Activated T-cell treated with anti-CD3 and anti-CD28 coated beads, Interleukin-2, amount 50 U/mL, for 4 hours (primary cell): ENCODE results near the gene ALOX12. TPM values are rescaled to one million over a fixed set of nuclear protein-coding genes. Genes with fewer than 3 reads are reported as not detected.

Experiments
- ATAC-seq, 2 donors: fragments of 200-7000 bp; cut with Tn5 transposase; one replicate each; pipeline ENCODE4 v1.10.0; 2021
- DNase-seq: peaks from one replicate; pipeline ENCODE4 v3.0.0-alpha.2; 2020
- H3K27me3 Mint-ChIP-seq: one replicate; pipeline ENCODE4 v1.8.0; 2021; ENCODE audit warnings: low read depth, mixed read lengths
- H3K36me3 Mint-ChIP-seq: one replicate; pipeline ENCODE4 v1.8.0; 2022; ENCODE audit warnings: mixed read lengths; ENCODE audit not compliant: insufficient read depth
- H3K4me1 Mint-ChIP-seq: one replicate; pipeline ENCODE4 v1.8.0; 2021; ENCODE audit warnings: low read depth, mixed read lengths
- H3K4me3 Mint-ChIP-seq: one replicate; pipeline ENCODE4 v1.8.0; 2021; ENCODE audit warnings: mild to moderate bottlenecking, moderate library complexity, mixed read lengths
- H3K9me3 Mint-ChIP-seq: one replicate; pipeline ENCODE4 v1.8.0; 2021; ENCODE audit warnings: mixed read lengths
- total RNA-seq, 3 donors: library from RNA; stranded (reverse); gene quantifications; one replicate each; pipeline ENCODE4 v1.2.1, GENCODE V29; 2021

The ALOX12 gene
- total RNA-seq, 3 donors from 2014 or later: not detected

- H3K4me1 Mint-ChIP-seq: peaks cover 54% of the 10 kb centered on the region
- ATAC-seq (no peak), DNase-seq (no peak)
- no peaks in the 10 kb centered on the region for H3K9me3 Mint-ChIP-seq
- H3K4me3 Mint-ChIP-seq: peak overlapping the region; percentile 97
- no peaks in the 10 kb centered on the region for H3K27me3 Mint-ChIP-seq
- H3K36me3 Mint-ChIP-seq: peaks cover 13% of the 10 kb centered on the region
Measured at GRCh38 chr17:7011415-7011814, 15.6 kb downstream of the ALOX12 start.

- ATAC-seq (no peak), DNase-seq (no peak)
- H3K36me3 Mint-ChIP-seq: peaks cover 13% of the 10 kb centered on the region
- H3K27me3 Mint-ChIP-seq: no peaks in the 10 kb centered on the region
- peaks cover 57% of the 10 kb centered on the region for H3K4me1 Mint-ChIP-seq
- no peaks in the 10 kb centered on the region for H3K9me3 Mint-ChIP-seq
- H3K4me3 Mint-ChIP-seq: peak overlapping the region; percentile 97
Measured at GRCh38 chr17:7011942-7012254, 16.0 kb downstream of the ALOX12 start.

- Mint-ChIP-seq H3K9me3 (no peaks in the 10 kb centered on the region), H3K4me1 (peaks cover 57% of the 10 kb centered on the region), H3K36me3 (peaks cover 13% of the 10 kb centered on the region), H3K4me3 (peak overlapping the region; percentile 97), H3K27me3 (no peaks in the 10 kb centered on the region)
- DNase-seq: peak; percentile 97
- ATAC-seq: peak; percentile 84 to 88
Measured at GRCh38 chr17:7014261-7014994, 18.6 kb downstream of the ALOX12 start.

GRCh38 chr17:7014995-7015958 lies 19.4 kb downstream of the ALOX12 start:
- no peaks in the 10 kb centered on the region for H3K9me3 Mint-ChIP-seq
- H3K27me3 Mint-ChIP-seq: no peaks in the 10 kb centered on the region
- H3K36me3 Mint-ChIP-seq: peaks cover 13% of the 10 kb centered on the region
- peak; percentile 70 for DNase-seq
- H3K4me1 Mint-ChIP-seq: peaks cover 49% of the 10 kb centered on the region
- peak; percentile 41 to 44 for ATAC-seq
- H3K4me3 Mint-ChIP-seq: peak overlapping the region; percentile 84

- no peak for DNase-seq
- no peaks in the 10 kb centered on the region for H3K9me3 Mint-ChIP-seq
- peak overlapping the region; percentile 84 for H3K4me3 Mint-ChIP-seq
- H3K4me1 Mint-ChIP-seq: peaks cover 42% of the 10 kb centered on the region
- peaks cover 13% of the 10 kb centered on the region for H3K36me3 Mint-ChIP-seq
- H3K27me3 Mint-ChIP-seq: no peaks in the 10 kb centered on the region
- ATAC-seq: no peak
Measured at GRCh38 chr17:7016418-7016817, 20.6 kb downstream of the ALOX12 start.

- Mint-ChIP-seq H3K4me3 (peak overlapping the region; percentile 29), H3K36me3 (peaks cover 13% of the 10 kb centered on the region), H3K9me3 (no peaks in the 10 kb centered on the region), H3K4me1 (peaks cover 42% of the 10 kb centered on the region), H3K27me3 (no peaks in the 10 kb centered on the region)
- DNase-seq (no peak), ATAC-seq (no peak)
Measured at GRCh38 chr17:7016886-7017826, 21.3 kb downstream of the ALOX12 start.

- H3K36me3 Mint-ChIP-seq: peaks cover 13% of the 10 kb centered on the region
- DNase-seq (no peak), ATAC-seq (no peak)
- H3K4me3 Mint-ChIP-seq: no peak overlapping the region
- H3K27me3 Mint-ChIP-seq: no peaks in the 10 kb centered on the region
- H3K4me1 Mint-ChIP-seq: peaks cover 46% of the 10 kb centered on the region
- no peaks in the 10 kb centered on the region for H3K9me3 Mint-ChIP-seq
Measured at GRCh38 chr17:7017827-7018200, 22.0 kb downstream of the ALOX12 start.

- Mint-ChIP-seq H3K4me1 (peaks cover 52% of the 10 kb centered on the region), H3K4me3 (no peak overlapping the region)
Measured at GRCh38 chr17:7018331-7018964, 22.6 kb downstream of the ALOX12 start.

GRCh38 chr17:7019367-7019766 lies 23.5 kb downstream of the ALOX12 start:
- Mint-ChIP-seq H3K4me1 (peaks cover 52% of the 10 kb centered on the region), H3K4me3 (no peak overlapping the region), H3K27me3 (no peaks in the 10 kb centered on the region), H3K9me3 (no peaks in the 10 kb centered on the region), H3K36me3 (peaks cover 7% of the 10 kb centered on the region)
- ATAC-seq: no peak
- DNase-seq: no peak

More at GRCh38 chr17:7018331-7018964, 22.6 kb downstream of the ALOX12 start:
- Mint-ChIP-seq H3K27me3 (no peaks in the 10 kb centered on the region), H3K36me3 (peaks cover 12% of the 10 kb centered on the region), H3K9me3 (no peaks in the 10 kb centered on the region)
- DNase-seq (no peak), ATAC-seq (no peak)

- H3K36me3 Mint-ChIP-seq: peaks cover 7% of the 10 kb centered on the region
- DNase-seq (no peak), ATAC-seq (no peak)
- H3K9me3 Mint-ChIP-seq: no peaks in the 10 kb centered on the region
- H3K27me3 Mint-ChIP-seq: no peaks in the 10 kb centered on the region
- H3K4me3 Mint-ChIP-seq: no peak overlapping the region
- H3K4me1 Mint-ChIP-seq: peaks cover 52% of the 10 kb centered on the region
Measured at GRCh38 chr17:7019839-7020519, 24.1 kb downstream of the ALOX12 start.

- H3K36me3 Mint-ChIP-seq: peaks cover 7% of the 10 kb centered on the region
- no peaks in the 10 kb centered on the region for H3K9me3 Mint-ChIP-seq
- peaks cover 42% of the 10 kb centered on the region for H3K4me1 Mint-ChIP-seq
- H3K4me3 Mint-ChIP-seq: no peak overlapping the region
- ATAC-seq: no peak
- H3K27me3 Mint-ChIP-seq: no peaks in the 10 kb centered on the region
- DNase-seq: no peak
Measured at GRCh38 chr17:7020894-7021664, 25.2 kb downstream of the ALOX12 start.

GRCh38 chr17:7021993-7022778 lies 26.3 kb downstream of the ALOX12 start:
- no peaks in the 10 kb centered on the region for H3K9me3 Mint-ChIP-seq
- peaks cover 35% of the 10 kb centered on the region for H3K4me1 Mint-ChIP-seq
- ATAC-seq: peak; percentile 80
- H3K27me3 Mint-ChIP-seq: no peaks in the 10 kb centered on the region
- DNase-seq: peak; percentile 73
- H3K36me3 Mint-ChIP-seq: peaks cover 6% of the 10 kb centered on the region
- peak overlapping the region; percentile 63 for H3K4me3 Mint-ChIP-seq
